ENCODE data around the gene RBM24. TPM values are rescaled to one million over a fixed set of nuclear protein-coding genes. Genes with fewer than 3 reads are reported as not detected.
A peak's percentile ranks its signal among the peaks of the same experiment; 100 is the strongest.

Gene RBM24
- total RNA-seq, 4 donors from 2014 or later = 0.21 to 3.1 (median 0.76) TPM

DNA sequence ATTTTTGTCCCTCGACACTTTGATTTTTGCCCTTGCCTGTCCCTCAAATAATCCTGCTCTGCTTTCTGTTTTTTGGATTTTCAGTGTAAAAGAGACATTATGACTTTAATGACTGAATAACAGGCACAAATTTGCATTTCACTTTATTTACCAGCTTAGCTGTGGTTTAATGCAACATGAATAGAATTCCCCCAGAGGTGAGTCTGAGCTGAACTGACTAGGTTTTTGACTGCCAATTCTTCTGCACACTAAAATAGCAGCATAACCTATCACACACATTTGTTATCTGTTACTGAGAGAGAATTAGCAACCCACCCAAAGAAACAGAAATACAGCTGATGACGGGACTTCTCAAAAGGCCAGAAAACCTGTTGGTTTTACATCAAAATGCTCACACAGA is 3.9 kb upstream of the RBM24 start:
- no peak overlapping the region for H3K4me3 ChIP-seq
- H3K9me3 ChIP-seq = no peaks in the 10 kb centered on the region
- H3K27ac ChIP-seq = no peak overlapping the region
- WGBS = 85% methylated on average over 2 of the region's 2 CpGs
- TF ChIP-seq EP300 (IDR thresholded peaks at IDR 0.05) = no peak
- no peak for TF ChIP-seq POLR2A (IDR thresholded peaks at IDR 0.05)
- TF ChIP-seq, protein P1, sequence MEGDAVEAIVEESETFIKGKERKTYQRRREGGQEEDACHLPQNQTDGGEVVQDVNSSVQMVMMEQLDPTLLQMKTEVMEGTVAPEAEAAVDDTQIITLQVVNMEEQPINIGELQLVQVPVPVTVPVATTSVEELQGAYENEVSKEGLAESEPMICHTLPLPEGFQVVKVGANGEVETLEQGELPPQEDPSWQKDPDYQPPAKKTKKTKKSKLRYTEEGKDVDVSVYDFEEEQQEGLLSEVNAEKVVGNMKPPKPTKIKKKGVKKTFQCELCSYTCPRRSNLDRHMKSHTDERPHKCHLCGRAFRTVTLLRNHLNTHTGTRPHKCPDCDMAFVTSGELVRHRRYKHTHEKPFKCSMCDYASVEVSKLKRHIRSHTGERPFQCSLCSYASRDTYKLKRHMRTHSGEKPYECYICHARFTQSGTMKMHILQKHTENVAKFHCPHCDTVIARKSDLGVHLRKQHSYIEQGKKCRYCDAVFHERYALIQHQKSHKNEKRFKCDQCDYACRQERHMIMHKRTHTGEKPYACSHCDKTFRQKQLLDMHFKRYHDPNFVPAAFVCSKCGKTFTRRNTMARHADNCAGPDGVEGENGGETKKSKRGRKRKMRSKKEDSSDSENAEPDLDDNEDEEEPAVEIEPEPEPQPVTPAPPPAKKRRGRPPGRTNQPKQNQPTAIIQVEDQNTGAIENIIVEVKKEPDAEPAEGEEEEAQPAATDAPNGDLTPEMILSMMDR (IDR thresholded peaks at IDR 0.05) = no peak
- no peaks in the 10 kb centered on the region for H3K36me3 ChIP-seq
- H3K4me1 ChIP-seq = peaks cover 17% of the 10 kb centered on the region
- no peak for DNase-seq (ENCODE audit: low spot score in 2 of 2)
- H3K27me3 ChIP-seq = peaks cover 3% of the 10 kb centered on the region

DNA sequence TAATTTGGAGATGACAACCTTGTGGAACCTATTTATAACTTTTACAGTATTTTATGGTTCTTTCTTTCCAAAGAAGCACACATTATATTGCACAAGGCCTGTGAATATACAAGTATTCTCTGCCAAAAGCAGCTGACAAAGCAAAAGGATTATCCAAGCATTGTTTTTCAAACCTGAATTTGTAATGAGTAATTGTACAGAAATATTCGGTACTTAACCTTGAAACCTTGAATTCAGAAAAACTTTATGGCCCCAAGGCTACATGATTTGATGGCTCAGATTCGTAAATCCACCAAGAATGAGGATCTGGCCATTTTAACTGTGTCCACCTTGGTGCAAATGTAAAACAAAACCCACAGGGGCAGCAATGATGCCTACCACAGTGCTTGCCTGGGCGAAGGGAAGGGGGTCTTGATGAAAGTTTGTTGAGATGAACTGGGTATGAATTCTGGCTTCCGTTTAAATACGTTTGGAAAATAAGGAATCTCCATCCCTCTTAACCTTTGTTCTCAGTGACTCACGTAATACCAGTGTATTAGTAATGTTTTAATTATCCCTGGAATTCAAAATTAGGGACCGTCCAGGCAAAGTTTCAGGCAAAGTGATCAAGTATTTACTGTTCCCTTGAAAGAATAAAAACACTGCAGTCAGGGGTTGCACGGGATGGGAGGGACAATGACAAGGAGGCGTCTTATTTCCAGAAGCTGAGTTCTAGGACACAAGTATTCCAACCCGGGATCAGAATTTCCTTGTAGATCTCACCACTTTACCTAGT is 2.7 kb upstream of the RBM24 start:
- H3K4me3 ChIP-seq = no peak overlapping the region
- WGBS = 63% methylated on average over 10 of the region's 10 CpGs
- no peaks in the 10 kb centered on the region for H3K9me3 ChIP-seq
- TF ChIP-seq POLR2A (IDR thresholded peaks at IDR 0.05) = no peak
- no peak for TF ChIP-seq EP300 (IDR thresholded peaks at IDR 0.05)
- TF ChIP-seq POLR2AphosphoS5 (IDR thresholded peaks at IDR 0.05) = no peak
- TF ChIP-seq, protein P1 (IDR thresholded peaks at IDR 0.05) = no peak
- H3K4me1 ChIP-seq = peaks cover 21% of the 10 kb centered on the region
- H3K27me3 ChIP-seq = peaks cover 3% of the 10 kb centered on the region
- no peak overlapping the region for H3K27ac ChIP-seq
- no peaks in the 10 kb centered on the region for H3K36me3 ChIP-seq
- DNase-seq (ENCODE audit: low spot score in 2 of 2) = no peak

DNA sequence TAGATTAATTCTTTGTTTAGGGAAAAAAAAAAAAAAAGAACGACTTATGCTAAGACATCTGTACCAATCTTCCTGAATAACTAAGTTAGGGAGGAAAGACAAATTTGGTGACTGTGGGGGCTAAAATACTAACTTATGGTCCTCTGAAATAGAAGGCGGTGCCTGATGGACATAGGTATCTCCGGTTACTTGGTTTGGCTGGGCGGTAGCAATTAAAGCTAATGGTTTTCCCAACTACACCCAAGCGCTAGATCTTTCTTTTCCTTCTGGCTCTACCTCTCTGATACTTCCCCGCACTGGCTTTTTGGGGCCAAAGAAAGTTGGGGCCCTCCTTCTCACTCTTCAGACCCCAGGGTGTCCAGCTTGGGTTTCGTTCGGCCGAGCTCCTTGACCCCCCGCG is 1.0 kb upstream of the RBM24 start:
- peak overlapping the region; percentile 83 for H3K4me3 ChIP-seq
- DNase-seq (ENCODE audit: low spot score in 2 of 2) = no peak
- H3K27ac ChIP-seq = peak overlapping the region; percentile 69
- peaks cover 21% of the 10 kb centered on the region for H3K4me1 ChIP-seq
- H3K9me3 ChIP-seq = no peaks in the 10 kb centered on the region
- no peak for TF ChIP-seq EP300 (IDR thresholded peaks at IDR 0.05)
- no peak for TF ChIP-seq POLR2A (IDR thresholded peaks at IDR 0.05)
- TF ChIP-seq POLR2AphosphoS5 (IDR thresholded peaks at IDR 0.05) = no peak
- TF ChIP-seq, protein P1 (IDR thresholded peaks at IDR 0.05) = no peak
- 62% methylated on average over 11 of the region's 11 CpGs for WGBS
- H3K27me3 ChIP-seq = peaks cover 3% of the 10 kb centered on the region
- H3K36me3 ChIP-seq = no peaks in the 10 kb centered on the region

DNA sequence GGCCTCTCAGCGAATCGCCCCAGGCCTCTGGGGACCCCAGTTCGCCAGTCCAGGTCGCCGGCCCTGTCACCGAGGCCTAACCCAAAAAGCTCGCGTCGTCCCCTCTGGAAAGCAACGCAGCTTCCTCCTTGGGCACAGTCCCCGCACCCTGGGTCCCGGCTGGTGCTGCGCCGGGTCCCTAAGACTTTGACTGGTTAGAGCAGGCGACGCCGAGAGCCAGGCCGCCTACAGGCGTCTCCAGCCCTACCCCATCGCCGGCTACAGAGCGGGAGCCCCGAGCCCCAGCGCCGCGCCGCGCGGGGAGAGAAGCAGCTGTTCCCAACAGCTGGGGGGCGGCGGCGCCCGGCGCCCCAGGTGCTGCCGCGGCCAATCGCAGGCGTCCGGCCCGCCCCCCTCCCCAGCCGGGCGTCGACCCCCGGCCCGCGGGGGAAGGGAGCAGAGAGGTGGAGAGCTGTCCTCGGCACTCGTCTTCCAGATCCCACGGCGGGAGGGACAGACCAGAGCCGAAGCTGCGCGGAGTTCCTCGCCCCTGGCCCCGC is 540 bp upstream of the RBM24 start:
- no peaks in the 10 kb centered on the region for H3K9me3 ChIP-seq
- peak; percentile 61 to 80 for DNase-seq (ENCODE audit: low spot score in 2 of 2)
- H3K27ac ChIP-seq = peak overlapping the region; percentile 69
- TF ChIP-seq POLR2AphosphoS5 (IDR thresholded peaks at IDR 0.05) (no peak), POLR2A (IDR thresholded peaks at IDR 0.05) (no peak), EP300 (IDR thresholded peaks at IDR 0.05) (no peak)
- TF ChIP-seq, protein P1 (IDR thresholded peaks at IDR 0.05) = no peak
- H3K4me3 ChIP-seq = peak overlapping the region; percentile 83
- H3K27me3 ChIP-seq = peaks cover 3% of the 10 kb centered on the region
- no peaks in the 10 kb centered on the region for H3K36me3 ChIP-seq
- 44% methylated on average over 8 of the region's 55 CpGs for WGBS
- H3K4me1 ChIP-seq = peaks cover 21% of the 10 kb centered on the region

All from suprapubic skin (tissue), 4 donors.